GM21360 (cell line): ENCODE results near the gene PTPRN2.
"Not testable (repeated sequence)": the region's sequence is repeated elsewhere in the genome, so short reads cannot be mapped to it uniquely, and the experiment has no call there.

Experiments
- ATAC-seq: cut with Tn5 transposase; IDR thresholded peaks from one replicate; pipeline ENCODE4 v1.9.1; 2021; ENCODE audit warnings: mild to moderate bottlenecking, moderate library complexity; ENCODE audit not compliant: unreplicated experiment

PTPRN2 gene

GRCh38 chr7:157565981-157566630 is 1021.5 kb downstream of the PTPRN2 start:
- no peak for ATAC-seq

DNA sequence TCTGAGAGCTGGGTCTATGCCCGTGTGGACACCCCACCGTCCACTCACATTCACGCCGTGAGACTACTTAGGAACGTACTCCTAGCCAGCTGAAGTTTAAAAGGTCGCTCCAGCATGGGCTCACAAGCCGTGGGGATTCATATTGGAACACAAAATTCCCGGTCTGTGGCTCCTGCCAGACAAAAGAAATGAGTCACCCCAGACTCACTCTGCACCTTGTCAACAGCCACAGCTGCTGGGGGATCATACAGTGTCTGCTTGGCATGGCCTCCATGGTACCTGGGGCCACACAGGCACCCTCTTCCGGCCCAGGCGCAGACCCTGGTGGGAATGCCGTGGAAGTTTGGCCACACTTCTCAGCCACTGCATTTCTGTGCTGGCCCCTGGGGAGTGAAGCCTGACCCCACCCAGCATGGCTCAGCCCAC is 1022.4 kb downstream of the PTPRN2 start:
- ATAC-seq: no peak

- ATAC-seq: no peak
These were observed 1023.0 kb downstream of the PTPRN2 start for GRCh38 chr7:157564517-157565177.

DNA sequence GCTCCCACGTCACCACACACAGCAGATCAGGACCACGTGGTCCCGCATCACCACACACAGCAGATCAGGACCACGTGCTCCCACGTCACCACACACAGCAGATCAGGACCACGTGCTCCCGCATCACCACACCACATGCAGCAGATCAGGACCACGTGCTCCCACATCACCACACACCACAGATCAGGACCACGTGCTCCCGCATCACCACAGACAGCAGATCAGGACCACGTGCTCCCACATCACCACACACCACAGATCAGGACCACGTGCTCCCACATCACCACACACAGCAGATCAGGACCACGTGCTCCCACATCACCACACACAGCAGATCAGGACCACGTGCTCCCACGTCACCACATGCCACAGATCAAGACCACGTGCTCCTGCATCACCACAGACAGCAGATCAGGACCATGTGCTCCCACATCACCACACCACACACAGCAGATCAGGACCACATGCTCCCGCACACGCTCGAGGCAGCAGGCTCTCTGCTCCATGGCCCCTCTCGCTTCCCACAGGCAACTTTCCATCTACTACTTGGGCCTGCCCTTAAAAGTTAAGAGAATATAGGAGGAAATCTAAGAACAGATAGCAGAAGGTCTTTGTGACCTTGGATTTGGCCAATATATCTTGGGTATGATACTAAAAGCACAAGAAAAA is 1024.0 kb downstream of the PTPRN2 start:
- not testable (repeated sequence) for ATAC-seq

DNA sequence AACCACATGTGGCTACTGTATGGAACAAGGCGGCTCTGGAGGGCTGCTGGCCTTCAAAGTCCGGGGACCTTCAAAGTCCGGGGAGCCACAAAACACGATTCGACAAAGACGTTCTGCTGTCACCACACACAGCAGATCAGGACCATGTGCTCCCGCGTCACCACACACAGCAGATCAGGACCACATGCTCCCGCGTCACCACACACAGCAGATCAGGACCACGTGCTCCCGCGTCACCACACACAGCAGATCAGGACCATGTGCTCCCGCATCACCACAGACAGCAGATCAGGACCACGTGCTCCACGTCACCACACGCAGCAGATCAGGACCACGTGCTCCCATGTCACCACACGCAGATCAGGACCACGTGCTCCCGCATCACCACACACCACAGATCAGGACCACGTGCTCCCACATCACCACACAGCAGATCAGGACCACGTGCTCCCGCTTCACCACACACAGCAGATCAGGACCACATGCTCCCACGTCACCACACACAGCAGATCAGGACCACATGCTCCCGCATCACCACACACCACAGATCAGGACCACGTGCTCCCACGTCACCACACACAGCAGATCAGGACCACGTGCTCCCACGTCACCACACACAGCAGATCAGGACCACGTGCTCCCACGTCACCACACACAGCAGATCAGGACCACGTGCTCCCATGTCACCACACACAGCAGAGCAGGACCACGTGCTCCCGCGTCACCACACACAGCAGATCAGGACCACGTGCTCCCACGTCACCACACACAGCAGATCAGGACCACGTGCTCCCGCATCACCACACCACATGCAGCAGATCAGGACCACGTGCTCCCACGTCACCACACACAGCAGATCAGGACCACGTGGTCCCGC is 1024.9 kb downstream of the PTPRN2 start:
- ATAC-seq: not testable (repeated sequence)

DNA sequence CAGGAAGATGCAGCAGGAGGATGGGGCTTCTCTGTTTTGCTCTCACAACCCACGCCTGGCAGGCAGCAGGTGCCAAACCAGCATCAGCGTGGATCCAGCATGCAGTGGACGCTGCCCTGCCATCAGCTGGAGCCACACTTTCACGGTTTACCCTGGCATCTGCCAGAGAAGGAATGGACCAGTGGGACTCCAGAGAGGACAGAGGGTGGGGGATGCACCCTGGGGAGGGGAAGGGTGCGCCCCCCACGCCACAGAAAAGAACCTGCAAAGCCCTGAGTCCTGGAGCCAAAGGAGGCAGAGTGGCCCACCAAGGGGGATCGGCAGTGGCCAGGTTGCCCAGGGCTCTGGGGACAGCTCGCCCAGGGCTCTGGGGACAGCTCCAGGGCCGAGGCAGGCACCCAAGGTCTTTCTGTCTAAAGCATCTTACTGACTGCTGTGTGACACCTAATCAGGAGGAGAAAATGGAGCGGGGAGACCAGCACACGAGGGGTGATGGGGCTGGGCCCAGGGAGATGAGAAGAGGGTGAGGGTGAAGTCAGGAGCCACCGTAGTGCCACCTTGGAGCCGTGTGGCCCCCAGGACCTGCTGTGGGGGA is 1025.7 kb downstream of the PTPRN2 start:
- ATAC-seq: no peak

- ATAC-seq: no peak
These were observed 1026.2 kb downstream of the PTPRN2 start for GRCh38 chr7:157561523-157561785.

GRCh38 chr7:157560710-157561522 is 1026.7 kb downstream of the PTPRN2 start:
- ATAC-seq: no peak

DNA sequence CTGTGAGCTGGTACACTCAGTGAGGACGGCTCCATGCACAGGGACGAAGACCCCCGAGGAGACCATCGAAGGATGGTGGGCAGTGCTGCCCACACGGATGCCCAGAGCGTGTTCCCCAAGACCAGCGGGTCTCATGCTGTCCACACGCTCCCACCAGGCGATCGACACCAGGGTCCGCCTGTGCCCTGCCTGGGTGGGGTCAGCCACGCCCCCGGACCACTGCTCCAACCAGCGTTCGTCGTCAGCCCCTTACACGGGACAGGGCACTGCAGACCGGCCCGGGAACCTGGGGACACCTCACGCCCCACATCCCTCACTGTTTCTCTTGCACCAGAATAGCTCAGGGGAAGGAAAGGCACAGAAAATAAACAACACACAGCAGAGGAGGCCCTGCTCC is 1027.4 kb downstream of the PTPRN2 start:
- no peak for ATAC-seq

- no peak for ATAC-seq
These were observed 1027.9 kb downstream of the PTPRN2 start for GRCh38 chr7:157559596-157560257.

GRCh38 chr7:157558875-157559595 is 1028.6 kb downstream of the PTPRN2 start:
- ATAC-seq: no peak

DNA sequence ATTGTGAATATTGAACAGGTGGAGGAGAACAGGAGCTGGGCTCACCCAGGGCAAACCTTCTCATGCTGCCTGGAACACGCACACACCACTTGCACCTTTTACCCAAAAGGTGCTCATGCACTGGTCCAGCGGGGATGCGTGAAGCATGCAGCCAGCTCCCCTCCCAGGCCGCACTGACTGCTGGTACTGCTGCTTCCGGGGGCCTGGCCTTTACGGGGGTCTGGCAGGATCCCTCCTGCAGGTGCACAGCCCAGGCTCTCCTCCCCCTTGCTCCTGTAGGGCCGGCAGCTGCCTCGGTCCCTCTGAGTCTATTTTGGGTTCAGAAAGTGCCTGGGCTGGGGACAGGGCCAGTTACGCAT is 1029.1 kb downstream of the PTPRN2 start:
- ATAC-seq: no peak

GRCh38 chr7:157558061-157558460 is 1029.6 kb downstream of the PTPRN2 start:
- ATAC-seq: no peak

DNA sequence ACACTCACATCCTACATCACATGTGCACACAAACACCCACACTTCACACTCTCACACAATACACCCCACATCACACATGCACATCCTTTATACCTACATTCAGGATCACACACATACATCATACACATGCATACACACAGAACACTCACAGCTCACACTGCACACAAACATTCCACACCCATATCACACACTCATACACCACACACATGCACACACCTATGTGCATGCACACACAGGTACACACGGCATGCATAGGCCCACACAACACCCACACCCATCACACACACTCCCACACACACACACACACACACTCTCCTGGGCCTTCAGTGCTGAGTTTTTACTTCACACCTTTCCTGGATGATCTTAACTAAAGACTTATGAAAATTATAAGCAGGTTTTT is 1030.4 kb downstream of the PTPRN2 start:
- ATAC-seq: no peak

DNA sequence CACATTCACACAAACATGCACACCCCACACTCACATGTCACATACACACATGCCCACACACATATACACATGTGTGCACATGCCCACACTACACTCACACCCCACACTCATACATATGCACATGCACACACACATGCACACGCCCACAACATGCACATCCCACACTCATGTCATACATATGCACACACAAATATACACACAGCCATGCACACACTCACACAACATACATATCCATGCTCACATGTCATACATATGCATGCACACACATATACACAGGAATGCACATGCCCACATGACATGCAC is 1031.0 kb downstream of the PTPRN2 start:
- no peak for ATAC-seq

GRCh38 chr7:157555944-157556641 is 1031.5 kb downstream of the PTPRN2 start:
- ATAC-seq: no peak

GRCh38 chr7:157555313-157555712 is 1032.3 kb downstream of the PTPRN2 start:
- ATAC-seq: no peak

DNA sequence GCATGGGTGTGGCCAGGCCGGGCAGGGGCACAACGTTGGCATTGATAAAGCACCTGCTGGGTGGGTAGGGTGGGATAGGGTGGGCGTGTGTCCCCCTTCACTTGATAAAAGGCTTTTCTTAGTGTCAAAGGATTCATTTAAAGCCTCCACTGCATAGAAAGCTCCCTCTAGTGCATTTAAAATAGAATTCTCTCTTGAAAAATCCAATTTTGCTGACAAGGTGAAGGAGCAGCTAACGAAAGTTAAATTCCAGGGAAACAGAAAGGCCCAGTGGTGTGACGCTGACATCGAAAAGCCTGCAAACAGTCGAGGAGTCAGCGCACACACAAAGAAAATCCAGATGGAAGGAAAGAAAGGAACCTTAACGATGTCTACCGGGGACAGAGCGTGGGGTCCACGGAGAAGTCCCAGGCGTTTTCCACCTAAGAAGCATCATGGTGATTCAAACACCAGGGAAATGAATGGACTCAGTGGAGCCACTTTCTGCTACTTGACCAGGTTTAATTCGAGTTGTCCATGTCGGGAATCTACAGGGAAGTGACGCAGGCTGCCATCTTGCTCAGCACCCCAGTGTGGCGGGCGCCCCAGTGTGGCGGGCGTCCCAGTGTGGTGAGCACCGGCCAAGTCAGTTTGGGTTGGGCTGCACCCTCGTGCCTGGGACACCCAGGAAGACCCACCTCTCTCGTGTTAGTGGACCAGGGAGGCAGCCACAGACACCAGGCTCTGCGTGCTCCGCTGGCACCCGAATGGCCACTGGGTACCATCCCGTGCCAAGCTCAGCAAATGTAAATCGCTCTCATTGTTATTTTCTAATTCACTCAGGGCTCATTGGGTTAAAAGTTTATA is 1033.0 kb downstream of the PTPRN2 start:
- no peak for ATAC-seq
